ENCODE results near the gene NHEJ1.

Gene NHEJ1

DNA sequence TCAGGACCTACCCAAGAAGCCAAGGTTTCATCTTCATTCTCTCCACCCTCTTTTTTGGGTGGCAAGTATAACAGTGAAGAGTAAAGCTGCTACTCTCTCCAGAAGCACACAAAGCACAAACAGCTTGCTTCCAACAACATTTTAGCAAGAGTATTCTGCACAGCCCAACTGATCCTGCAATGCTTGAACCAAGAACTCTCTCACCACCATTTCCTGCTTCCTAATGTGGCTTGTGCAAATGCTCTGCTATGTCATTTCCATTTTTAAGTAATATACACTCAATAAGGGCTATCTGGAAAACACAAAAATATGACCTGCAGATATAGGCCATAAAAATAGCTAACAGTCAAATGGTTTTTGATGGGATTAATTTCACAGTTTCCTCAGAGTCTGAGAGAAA lies 75.8 kb downstream of the NHEJ1 start:
- DNase-seq: no peak

DNA sequence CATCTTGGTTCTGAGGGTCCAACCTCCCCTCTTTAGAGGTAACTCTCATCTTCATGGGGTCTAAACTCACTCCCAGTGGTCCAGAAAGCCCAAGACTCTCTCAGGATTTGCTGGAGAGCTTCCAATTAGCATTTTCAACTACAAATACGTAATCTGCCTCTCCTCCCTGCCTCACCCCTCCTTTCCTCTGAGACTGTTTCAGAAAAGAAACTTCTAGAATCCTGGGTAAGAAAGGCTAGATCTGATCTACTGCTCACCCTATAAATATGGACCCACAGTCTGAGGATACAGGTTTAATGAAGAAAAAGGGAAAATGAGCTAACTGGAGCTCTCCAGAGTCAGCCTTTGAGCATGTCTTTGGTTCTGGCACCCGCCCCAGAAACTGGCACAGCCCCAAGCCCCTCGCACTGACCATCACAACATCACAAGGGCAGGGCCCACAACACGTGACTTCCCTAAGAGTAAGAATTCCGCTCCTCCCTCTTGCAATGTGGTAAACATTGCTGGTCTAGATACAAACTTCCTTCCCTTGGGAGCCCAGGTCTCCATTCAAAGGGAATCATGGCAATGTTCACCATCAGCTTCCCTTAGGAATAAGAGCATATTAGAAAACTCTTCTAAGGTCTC lies 78.2 kb downstream of the NHEJ1 start:
- no peak for DNase-seq

DNA sequence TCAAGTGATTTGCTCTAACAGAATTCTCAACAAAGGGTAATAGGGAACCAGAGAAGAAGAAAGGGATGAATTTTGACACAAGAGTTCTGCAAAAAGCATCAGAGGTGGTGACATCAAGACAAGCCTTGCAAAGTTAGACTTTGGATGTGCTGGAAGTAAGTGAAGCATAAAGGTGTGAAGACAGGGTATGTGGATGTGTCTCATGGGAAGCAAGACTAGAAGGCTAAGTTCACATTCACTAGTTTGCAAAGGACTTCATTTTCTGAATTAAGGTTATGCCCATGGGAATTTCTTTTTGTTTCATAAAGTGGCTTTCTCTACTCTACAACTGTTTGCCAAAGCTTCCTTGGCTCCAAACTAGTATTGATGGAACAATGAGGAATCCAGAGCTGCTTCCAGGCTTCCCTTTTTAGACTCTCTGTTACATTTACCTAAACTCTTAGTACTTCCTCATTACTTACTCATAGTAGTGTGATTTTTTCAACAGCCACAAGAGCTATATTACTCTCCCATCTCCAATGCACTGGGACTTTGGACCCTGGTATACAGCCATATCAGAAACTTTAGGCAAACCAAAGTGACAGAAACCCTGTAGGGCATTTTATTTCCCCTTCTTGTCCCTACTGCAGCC lies 78.8 kb downstream of the NHEJ1 start:
- DNase-seq: no peak

DNA sequence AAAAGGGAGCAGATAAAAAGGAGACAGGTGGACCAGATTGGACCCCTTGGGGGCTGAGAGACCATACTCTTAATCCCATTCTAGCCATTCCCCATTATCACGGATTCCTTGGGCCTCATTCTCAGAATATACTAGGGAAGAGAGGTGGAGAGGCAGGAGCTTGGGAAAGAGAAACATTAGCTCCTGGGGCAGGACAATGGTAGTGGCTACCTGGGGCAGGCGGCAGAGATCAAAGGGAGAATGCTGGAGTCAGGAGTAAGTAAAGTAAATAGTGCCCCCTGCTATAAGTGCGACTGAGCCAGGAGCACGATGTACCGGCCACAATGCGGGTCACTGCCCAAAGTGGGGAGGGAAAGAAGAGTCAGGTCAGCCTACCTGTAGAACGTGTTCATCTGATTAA lies 79.5 kb downstream of the NHEJ1 start:
- DNase-seq: no peak

DNA sequence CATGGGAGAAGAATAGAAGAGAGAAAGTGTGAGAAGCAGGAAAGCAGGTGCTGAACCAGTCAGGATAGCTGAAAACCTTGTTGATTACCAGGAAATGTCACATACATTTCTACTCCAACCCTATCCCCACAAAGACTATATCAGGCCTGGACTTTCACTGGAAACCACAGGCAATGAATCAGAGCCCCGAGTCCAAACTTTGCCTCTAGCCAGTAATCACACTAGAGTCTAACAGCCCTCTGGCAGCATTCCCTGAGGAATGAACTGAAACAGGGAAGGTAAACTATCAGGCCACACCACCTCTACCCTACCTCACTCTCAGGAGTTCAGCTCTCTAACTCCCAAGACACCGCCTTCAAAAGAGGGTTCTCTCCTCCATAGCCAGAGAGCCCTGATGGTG lies 81.2 kb downstream of the NHEJ1 start:
- no peak for DNase-seq

DNA sequence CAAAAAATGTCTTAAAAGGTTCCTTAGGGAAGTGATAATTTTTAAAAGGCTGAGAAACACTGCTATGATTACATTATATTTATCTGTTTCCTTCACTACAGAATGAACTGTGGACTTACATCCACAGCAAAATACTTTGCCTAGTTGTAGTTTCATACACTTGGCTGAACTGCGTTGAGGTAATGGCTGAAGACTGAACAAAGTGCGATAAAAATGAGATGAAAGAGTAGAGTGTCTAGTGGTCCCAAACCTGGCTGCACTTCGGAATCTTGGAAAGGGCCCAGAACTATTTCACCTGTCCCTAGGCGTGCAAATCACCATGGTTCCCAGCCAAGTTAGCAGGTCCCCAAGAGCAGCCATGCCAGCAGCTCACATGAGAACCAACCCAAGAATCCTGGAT lies 81.7 kb downstream of the NHEJ1 start:
- no peak for DNase-seq

DNA sequence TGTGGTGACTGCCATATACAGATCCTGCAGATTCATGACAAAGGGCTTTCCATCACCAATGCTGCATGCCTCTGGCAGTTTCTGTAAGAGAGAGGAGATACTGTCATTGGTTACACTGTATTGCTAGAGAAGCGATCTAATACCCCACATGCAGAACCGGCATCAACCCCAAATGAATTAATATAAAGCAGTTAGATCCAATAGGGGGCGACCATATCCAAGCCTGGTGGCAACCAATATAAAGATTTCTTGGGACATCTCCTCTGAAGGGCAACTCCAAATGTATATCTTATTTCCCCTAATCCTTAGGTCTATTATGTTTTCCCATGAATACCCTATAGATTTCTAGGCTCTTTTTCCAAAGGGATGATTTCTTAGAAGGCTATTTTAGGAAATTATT lies 82.5 kb downstream of the NHEJ1 start:
- no peak for DNase-seq

DNA sequence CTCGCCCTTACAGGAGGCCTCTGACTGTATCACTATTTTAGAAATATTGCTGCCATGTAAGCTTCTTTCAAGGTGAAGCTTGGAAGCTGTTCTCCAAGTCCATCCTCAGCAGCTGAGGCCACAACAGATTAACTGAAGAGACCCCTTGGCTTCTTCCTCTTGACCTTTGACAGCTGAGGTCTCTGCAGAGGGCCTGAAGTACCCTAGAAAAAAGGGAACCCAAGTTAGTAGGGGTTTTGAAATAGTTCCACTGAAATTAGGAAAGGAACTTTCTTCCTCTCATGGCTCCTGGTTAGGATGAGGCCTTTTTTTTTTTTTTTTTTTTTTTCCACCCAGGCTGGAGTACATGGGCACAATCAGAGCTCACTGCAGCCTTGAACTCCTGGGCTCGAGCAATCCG lies 84.4 kb downstream of the NHEJ1 start:
- no peak for DNase-seq

DNA sequence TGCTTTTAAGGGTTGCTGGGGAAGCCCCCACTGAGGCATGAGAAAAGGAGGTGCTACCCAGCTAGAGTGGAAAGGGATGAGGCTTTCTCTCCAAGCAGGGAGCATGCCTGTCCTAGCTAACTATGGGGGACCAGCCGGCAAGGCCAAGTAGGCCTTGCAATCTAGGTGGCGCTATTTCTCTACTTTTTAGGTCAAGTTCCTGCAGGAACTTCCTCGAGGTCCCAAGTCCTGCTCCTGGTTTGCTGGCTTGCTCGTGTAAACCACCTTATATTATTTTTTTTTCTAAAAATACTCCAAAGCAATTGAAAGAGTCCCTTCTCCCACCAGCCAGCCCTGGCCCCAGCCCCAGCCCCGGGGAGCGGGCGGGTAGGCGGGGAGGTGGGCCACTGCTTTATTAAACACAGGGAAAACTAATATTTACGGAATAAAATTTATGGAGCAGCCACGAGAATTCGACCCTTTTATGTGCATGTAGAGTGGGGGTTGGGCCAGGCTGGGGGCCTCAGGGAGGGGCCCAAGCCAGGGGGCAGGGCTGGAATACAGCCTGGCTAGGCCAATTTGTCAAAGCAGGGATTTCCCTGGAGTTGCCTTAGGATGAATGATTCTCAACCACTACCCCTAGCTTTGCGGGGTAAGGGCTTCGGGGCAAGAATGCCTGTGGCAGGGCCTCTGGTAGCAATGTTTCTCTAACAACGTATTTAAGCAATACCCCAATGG lies 87.0 kb downstream of the NHEJ1 start:
- no peak for DNase-seq

DNA sequence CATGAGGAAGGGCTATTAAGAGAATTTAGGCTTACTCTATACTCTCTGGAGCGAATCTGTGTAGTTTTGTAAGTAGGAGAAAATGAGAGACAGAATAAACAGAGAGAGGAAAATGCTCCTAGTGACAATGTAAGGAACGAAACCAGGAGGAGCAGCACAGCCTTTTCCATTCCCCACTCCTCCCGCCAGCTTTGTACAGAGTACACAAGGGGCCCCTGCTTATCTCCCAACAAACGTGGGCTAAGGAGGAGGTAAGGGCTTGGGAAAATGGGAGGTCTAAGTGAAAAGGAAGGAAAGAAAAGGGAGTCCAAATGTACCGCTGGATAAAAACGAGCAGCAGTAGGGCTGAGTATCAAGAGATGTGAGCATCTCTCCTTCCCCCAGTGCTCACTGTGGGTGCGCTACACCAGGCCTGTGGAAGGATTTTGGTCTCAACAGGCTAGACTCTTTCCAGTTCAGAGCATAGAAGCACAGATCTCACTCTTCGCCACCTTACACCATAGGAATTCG lies 87.8 kb downstream of the NHEJ1 start:
- DNase-seq: no peak

DNA sequence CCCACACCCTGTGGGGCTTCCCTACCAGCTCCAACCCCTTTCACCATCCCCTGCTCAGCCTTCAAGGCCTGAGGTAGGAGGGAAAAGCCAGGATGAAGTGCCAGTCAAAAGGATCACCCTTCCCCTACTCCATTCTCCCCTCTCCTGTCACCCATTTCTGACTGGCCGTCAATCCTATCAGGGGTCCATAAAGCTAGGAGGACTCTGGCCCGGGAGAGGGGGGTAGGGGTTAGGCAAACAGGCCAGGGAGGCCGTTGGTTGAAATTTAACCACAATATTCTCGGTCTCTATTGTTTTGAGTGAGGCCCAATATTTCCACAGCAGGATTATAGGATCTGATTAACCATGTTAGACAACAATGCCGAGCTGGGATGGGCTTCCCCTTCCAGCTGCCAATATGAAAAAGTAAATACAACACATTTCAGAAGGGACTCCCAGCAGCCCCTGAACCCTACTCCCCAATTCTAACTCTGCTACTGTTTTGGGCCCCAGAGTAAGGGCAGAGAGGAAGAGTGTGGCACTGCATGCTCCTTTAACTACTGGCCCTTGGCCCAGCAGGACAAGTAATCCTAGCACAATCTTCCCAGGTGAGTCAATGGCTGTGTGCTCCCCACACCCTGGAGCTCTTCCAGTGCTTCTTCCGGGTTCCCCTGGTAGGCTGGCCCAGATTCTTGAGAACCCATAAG lies 89.3 kb downstream of the NHEJ1 start:
- DNase-seq: no peak

DNA sequence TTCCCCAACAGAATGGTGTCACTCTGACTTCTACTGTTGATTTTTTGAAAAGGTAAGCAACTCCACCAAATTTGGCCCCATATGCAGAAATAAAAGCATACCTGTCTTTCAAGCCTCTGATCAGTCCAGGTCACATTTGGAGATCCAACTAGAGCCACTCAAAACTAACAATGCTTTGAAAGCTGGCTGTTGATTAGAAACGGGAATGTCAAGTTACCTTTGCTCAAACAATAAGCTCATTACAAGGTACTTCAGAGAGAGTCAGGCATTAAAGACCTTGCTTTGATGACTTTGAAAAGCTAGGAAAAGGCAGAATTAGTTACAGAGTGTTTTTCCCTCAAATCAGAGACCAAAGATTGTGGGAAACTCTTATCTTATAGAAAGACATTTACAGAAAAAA lies 95.1 kb downstream of the NHEJ1 start:
- no peak for DNase-seq

DNA sequence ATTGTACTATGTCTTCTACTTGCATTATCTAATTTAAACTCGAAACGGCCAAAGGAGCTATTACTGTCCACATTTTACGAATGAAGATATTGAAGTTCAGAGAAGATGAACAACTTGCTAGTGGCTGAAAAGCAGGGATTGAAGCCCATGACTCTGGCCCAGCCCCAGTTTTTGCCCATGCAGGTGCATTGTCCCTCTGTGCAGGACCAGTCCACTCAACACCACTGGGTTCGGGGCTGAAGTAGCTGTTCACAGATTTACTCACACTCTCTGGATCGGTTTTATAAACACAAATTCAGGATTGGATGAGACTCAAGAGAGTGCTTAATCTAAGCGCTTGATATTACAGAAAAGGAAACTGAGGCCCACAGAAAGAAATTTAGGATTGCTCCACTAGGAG lies 98.5 kb downstream of the NHEJ1 start:
- no peak for DNase-seq

DNA sequence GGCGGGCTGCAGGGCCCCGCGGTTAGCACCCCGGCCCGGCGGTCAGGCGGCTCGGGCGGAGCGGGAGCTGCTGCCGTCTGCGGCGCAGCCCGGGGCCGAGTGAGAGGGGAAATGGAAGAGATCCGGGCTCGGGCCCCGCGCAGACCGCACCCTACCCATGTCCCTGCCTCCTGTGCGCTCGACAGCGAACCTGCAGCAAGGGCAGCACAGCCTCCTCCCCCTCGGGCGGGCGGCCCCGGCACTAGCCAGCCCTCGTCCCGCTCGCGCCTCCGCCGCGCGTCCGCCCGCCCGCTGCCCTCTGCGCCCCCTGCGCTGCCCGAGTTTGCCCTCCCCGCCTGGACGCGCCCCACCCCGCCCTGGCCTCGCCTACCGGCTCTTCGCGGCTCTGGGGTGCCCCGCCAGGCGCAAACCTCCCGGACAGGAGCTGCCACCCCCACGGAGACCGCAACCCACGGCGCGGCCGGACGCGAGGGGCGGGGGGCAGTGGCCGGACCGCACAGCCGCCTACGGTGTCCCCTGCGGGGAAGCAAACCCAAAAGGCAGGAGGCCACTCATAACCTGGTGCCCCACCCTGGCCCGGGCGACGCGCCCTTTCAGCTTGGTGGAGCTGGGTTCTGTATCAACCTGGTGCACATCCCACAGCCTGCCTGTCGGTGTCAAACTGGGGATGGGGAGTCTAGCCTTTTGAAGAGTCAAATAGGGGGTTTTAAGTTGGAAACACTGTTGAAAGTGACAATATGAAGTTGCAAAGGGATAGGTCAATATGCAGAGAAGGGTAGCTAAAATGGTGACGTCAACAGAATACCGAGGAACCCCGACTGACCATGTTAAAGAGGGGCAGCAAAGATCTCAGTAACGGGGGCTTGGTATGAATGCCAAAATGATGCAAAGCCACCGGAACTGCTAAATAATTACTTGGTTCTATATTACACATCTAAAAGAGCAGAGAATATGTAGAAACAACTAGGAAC lies 99.5 kb downstream of the NHEJ1 start, which contains the start of gene IHH:
Gene IHH (minus strand): TSS at position 101 of the 971 bp plus-strand sequence. CDS start 454 bp downstream, outside the sequence.
- no peak for DNase-seq

DNA sequence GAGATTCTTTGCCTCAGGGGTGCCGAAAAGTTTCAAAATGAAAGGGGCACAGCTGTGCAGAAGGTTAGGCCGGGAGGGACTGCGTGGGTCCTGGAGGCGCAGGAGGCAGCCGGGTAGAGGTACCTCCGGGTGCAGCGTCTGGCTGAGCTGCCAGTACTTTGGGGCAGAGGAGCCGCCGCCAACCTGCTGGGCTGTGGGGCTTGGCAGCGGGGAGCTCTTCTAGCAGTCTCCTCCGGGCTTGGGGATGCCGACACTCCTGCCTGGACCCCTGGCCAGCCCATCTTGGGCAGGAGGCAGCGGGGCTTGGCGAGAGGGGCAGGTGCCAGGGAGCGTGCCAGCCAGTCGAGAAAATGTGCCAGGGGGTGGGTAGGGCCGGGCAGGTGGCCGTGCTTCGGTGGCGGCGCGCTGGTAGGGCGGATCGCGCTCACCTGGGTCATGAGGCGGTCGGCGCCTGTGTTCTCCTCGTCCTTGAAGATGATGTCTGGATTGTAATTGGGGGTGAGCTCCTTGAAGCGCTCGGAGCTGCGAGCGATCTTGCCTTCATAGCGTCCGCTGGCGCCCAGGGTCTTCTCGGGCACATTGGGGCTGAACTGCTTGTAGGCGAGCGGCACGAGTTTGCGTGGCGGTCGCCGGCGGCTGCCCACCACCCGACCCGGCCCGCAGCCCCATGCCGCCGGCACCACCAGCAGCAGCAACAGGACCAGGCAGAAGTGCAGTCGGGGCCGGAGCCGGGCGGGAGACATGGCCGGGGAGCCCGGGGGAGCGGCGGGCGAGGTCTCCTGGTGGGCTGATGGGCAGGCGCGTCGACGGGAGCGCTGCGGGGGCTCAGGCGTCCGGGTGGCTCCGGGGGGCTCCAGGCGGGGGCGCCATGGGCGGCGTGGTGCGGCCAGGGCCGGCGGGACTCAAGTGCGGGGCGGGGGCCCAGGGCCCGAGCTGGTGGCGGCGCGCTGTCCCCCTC lies 100.6 kb downstream of the NHEJ1 start:
- DNase-seq: no peak

DNA sequence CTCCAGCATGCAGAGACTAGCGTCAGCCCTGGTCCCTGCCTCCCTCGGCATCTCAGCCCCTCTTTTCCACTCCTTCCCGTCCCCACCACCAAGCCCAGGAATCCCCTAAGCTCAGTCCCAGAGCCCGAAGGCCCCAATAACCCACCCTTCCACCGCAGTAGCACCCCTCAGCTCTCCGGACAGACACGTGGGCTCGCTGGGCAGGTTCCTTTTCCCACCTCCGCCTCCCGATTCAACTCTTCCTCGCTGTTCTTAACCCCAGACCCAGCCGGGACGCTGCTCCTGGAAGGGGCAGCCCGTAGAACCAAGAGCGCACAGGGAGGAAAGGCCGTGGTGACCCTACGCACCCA lies 101.3 kb downstream of the NHEJ1 start:
- no peak for DNase-seq

DNA sequence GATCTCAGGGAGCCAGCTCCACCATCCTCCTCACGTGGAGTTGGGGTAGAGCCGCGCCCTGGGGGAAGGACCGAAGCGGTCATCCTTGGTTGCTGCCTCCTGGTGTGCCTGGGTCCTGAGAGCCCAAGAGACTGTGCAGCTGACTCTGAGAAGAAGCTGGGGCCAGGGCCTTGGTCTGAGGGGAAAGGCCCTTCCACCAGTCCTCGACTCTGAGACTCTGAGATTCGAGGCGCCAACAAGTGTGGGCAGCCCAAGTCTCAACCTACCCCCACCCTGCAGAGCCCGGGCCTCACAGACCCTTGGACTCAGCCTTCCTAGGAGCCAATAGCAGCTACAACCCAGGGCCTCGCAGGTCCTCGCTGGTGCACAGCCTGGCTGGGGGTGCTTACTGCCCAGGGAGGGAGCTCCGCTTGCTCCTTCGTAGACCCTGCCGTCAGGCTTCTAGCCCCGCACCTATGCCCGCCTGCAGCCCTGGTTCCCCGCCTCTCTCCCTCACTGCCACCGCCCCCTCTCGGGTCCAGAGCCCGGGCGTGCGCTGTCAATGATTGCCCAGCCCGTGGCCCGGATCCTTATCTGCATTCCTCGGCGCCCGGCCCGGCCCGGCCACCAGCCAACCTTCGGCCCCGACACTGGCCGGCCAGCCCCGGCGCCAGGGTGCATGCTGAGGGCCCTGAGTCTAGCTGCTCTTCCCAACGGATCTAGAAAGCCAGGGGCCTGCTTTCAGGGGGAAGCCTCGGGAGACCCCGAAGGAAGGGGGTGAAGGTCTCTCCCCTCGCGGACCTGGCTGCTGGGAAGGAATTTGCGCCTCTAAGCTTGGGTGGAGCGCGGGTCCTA lies 101.9 kb downstream of the NHEJ1 start:
- no peak for DNase-seq

DNA sequence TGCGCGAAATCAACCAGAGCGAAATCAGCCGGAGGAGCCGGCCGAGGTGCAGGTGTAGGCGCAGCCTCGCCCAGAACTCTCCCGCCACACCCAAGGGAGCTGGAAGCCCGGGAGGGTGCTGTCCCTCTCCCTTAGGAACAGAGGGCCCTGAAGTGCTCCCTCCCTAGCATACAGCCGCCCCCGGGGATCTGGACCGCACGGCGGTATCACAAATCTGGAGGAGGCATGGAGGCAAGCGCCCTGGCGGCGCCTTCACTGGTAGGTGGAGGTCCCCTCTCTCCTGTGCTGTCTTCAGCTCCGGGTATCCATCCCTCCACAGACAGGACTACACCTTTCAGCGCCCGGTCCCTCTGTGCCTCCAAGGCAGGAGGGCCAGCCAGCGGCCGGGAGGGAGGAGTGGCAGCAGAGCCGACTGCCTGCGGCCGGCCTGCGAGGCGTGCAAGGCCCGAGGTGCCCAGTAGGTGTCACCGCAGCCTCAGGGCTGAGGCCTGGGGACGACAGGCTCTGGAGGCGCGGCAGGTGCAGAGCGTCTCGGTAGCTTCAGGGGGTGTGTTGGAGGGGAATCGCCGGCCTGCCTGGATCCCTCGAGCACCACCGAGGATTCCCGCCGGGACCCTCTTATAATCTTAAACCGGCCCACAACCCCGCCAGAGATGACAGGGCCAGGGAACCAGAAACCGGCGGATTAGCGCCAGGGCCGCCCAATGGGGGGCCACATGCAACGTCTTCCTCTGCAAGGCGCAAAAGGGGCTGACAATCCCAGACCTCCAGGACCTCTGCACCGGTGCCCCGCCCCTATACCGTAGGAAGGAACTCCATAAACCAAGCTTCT lies 102.7 kb downstream of the NHEJ1 start:
- peak; percentile 48 to 60 (median 54) for DNase-seq
